ENCODE data around the gene INAVA.

Gene INAVA

DNA sequence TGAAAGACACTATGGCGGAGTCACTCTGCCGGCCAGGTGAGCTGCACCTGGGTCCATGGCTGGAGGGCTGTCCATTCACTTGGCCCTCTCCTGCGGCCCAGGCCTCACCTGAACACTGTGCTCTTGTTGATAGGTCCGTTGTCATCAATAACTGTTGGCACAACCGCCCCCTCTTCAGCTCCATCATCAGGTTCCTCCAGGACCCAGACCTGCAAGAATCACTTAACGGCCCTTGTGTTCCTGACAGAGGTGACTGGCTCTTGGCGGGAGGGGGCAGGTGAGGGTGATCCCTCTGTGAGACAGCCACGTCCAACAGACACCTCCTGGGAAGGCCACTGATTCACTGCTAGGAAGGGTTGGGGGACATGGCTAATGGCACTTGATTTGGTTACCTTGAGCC lies 54.9 kb downstream of the INAVA start:
- TF ChIP-seq, protein P1, sequence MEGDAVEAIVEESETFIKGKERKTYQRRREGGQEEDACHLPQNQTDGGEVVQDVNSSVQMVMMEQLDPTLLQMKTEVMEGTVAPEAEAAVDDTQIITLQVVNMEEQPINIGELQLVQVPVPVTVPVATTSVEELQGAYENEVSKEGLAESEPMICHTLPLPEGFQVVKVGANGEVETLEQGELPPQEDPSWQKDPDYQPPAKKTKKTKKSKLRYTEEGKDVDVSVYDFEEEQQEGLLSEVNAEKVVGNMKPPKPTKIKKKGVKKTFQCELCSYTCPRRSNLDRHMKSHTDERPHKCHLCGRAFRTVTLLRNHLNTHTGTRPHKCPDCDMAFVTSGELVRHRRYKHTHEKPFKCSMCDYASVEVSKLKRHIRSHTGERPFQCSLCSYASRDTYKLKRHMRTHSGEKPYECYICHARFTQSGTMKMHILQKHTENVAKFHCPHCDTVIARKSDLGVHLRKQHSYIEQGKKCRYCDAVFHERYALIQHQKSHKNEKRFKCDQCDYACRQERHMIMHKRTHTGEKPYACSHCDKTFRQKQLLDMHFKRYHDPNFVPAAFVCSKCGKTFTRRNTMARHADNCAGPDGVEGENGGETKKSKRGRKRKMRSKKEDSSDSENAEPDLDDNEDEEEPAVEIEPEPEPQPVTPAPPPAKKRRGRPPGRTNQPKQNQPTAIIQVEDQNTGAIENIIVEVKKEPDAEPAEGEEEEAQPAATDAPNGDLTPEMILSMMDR (IDR thresholded peaks at IDR 0.05) = no peak
- Histone ChIP-seq H3K4me3 (no peak overlapping the region), H3K4me1 (no peaks in the 10 kb centered on the region), H3K27me3 (no peaks in the 10 kb centered on the region), H3K9me3 (peaks cover 0 to 7% (median 0%) of the 10 kb centered on the region in 3 donors), H3K27ac (no peak overlapping the region), H3K36me3 (peaks cover 0 to 3% (median 0%) of the 10 kb centered on the region in 3 donors)
- intact Hi-C loops (cut with DNase I; ENCODE audit: low total_unique reads) = no loop called here
- DNase-seq = no peak

DNA sequence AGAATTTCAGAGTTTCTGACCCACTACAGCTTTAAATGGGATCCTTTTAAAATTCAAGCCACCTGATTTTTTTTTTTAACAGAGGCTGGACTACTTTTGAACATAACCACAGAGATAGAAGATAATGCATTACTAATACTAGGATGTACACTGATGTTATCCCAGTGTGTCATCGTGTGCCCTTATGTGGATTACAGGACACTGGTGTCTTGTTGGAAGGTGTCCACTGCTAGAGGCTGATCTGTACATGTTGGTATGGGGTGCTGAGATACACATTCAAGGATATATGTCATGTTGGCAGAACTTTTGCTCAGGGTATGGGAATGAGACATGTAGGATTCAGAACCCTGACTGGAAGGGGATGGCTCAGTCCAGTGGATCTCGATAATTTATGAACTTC lies 56.3 kb downstream of the INAVA start:
- DNase-seq = no peak
- no peak overlapping the region for H3K27ac ChIP-seq
- H3K4me3 ChIP-seq = no peak overlapping the region
- peaks cover 0 to 7% (median 0%) of the 10 kb centered on the region in 3 donors for H3K9me3 ChIP-seq
- H3K36me3 ChIP-seq = peaks cover 0 to 3% (median 0%) of the 10 kb centered on the region in 3 donors
- no peaks in the 10 kb centered on the region for H3K4me1 ChIP-seq
- TF ChIP-seq, protein P1 (IDR thresholded peaks at IDR 0.05) = no peak
- no peaks in the 10 kb centered on the region for H3K27me3 ChIP-seq
- intact Hi-C loops (cut with DNase I; ENCODE audit: low total_unique reads) = no loop called here

DNA sequence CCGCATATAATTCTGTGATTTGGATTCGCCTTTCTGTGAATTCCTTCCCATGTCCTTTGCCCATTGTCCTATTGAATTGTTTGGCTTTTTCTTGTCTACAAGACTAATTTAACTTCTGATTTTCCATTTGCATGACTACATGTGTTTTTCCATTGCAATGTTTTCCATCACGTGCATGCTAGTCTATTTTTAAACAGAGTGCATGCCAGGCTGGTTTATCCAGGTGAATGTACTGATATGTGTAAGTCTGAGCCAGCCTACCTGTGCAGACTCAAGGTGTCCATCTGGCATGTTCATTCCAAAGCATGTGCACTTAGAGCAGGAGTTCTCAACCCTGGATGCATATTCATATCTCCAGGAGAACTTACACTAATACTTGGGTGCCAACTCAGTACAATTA lies 59.7 kb downstream of the INAVA start:
- TF ChIP-seq, protein P1 (IDR thresholded peaks at IDR 0.05) = no peak
- intact Hi-C loops (cut with DNase I; ENCODE audit: low total_unique reads) = no loop called here
- no peak for DNase-seq
- Histone ChIP-seq H3K4me1 (no peaks in the 10 kb centered on the region), H3K27me3 (peaks cover 0 to 5% of the 10 kb centered on the region in 2 donors), H3K9me3 (no peaks in the 10 kb centered on the region), H3K36me3 (no peaks in the 10 kb centered on the region), H3K27ac (no peak overlapping the region), H3K4me3 (no peak overlapping the region)

DNA sequence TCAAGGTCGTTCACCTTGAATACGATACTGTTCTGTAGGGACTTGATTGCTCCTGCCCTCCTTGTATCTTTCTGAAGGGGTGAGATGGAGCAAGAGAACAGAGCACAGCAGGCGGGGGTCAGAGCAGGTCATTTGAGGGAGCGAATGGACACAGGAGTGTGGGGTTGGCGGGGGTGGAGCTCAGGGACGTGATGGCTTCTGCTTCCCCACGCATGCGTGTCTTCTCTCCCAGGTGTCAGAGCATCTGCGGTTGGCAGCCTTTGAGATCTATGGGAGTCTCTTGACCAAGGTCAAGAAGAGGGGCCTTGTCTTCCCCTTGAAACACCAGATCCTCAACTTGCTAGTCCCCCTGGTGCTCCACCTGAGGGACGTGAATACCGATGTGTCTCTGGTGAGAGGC lies 63.9 kb downstream of the INAVA start:
- intact Hi-C loops (cut with DNase I; ENCODE audit: low total_unique reads) = no loop called here
- Histone ChIP-seq H3K9me3 (no peaks in the 10 kb centered on the region), H3K27ac (no peak overlapping the region), H3K4me1 (no peaks in the 10 kb centered on the region), H3K4me3 (no peak overlapping the region), H3K36me3 (no peaks in the 10 kb centered on the region), H3K27me3 (peaks cover 0 to 5% of the 10 kb centered on the region in 2 donors)
- TF ChIP-seq, protein P1 (IDR thresholded peaks at IDR 0.05) = no peak
- no peak for DNase-seq

DNA sequence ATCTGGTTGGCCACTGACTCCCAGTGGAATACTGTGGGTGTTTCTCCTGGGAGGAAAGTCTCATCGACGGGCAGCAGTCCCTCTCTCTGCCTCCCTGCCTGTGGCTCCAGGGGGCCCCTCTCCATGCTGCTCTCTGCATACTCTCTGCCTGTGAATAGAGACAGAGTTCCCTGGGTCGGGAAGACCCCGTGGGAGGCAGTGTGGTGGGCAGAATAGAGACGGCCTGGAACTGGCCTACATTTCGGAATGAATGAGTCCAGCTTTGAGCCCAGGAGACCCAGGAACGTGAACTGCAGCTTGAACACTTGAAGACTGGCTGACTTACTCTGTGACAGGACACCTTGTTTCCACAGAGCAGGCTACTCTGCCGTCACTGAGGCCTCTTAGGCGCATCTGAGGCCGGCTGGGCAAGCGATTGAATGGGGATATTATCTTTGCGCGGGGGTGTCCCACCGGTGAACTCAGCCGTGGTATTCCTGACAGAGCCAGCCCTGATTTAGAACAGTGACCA lies 64.8 kb downstream of the INAVA start:
- intact Hi-C loops (cut with DNase I; ENCODE audit: low total_unique reads) = no loop called here
- Histone ChIP-seq H3K36me3 (no peaks in the 10 kb centered on the region), H3K4me3 (no peak overlapping the region), H3K27ac (no peak overlapping the region), H3K4me1 (no peaks in the 10 kb centered on the region), H3K9me3 (no peaks in the 10 kb centered on the region), H3K27me3 (peaks cover 0 to 5% of the 10 kb centered on the region in 2 donors)
- TF ChIP-seq, protein P1 (IDR thresholded peaks at IDR 0.05) = no peak
- DNase-seq = no peak
